Stimulated activated CD4-positive, alpha-beta T cell treated with anti-CD3 and anti-CD28 coated beads, Interleukin-2, amount 100 ng/mL, for 24 hours (primary cell): Measurements from ENCODE around the gene SYT7.

ENCODE experiments used
- DNase-seq, 2 donors: peaks; one replicate each; pipeline ENCODE4 v3.0.0-alpha.2; 2020

The SYT7 gene

GRCh38 chr11:61512435-61512834, 68.4 kb downstream of the SYT7 start:
- DNase-seq = no peak

- no peak for DNase-seq
Measured at GRCh38 chr11:61511383-61511782, 69.5 kb downstream of the SYT7 start.

GRCh38 chr11:61510974-61511373, 69.9 kb downstream of the SYT7 start:
- DNase-seq = no peak

- no peak for DNase-seq
Measured at GRCh38 chr11:61510166-61510919, 70.5 kb downstream of the SYT7 start.

GRCh38 chr11:61509043-61510029, 71.5 kb downstream of the SYT7 start:
- DNase-seq = peak; percentile 67 to 81

GRCh38 chr11:61507962-61508861, 72.7 kb downstream of the SYT7 start, which contains the start of gene LRRC10B:
Gene LRRC10B, plus strand, starts transcription at chr11:61508749. Its CDS starts 250 bp downstream, at chr11:61508999.
- DNase-seq = peak; percentile 40 to 61

GRCh38 chr11:61507012-61507768, 73.7 kb downstream of the SYT7 start:
- DNase-seq = no peak

GRCh38 chr11:61505640-61506155, 75.2 kb downstream of the SYT7 start:
- DNase-seq = no peak

GRCh38 chr11:61505106-61505505, 75.8 kb downstream of the SYT7 start:
- no peak for DNase-seq

GRCh38 chr11:61503135-61503770, 77.6 kb downstream of the SYT7 start:
- DNase-seq = no peak

- DNase-seq = no peak
Measured at GRCh38 chr11:61502522-61502921, 78.4 kb downstream of the SYT7 start.

GRCh38 chr11:61499816-61500491, 80.9 kb downstream of the SYT7 start:
- no peak for DNase-seq

GRCh38 chr11:61498767-61499341, 82.0 kb downstream of the SYT7 start:
- no peak for DNase-seq

- no peak for DNase-seq
Measured at GRCh38 chr11:61497876-61498275, 83.0 kb downstream of the SYT7 start.

- DNase-seq = no peak
Measured at GRCh38 chr11:61497473-61497872, 83.4 kb downstream of the SYT7 start.

GRCh38 chr11:61496602-61497400, 84.1 kb downstream of the SYT7 start:
- DNase-seq = no peak

- DNase-seq = no peak
Measured at GRCh38 chr11:61495801-61496601, 84.9 kb downstream of the SYT7 start.

- DNase-seq = no peak
Measured at GRCh38 chr11:61494381-61494961, 86.4 kb downstream of the SYT7 start.
